ENCODE results near the gene SERPINB2.
"Not testable (repeated sequence)": the region's sequence is repeated elsewhere in the genome, so short reads cannot be mapped to it uniquely, and the experiment has no call there.

Gene SERPINB2

GRCh38 chr18:63890237-63890949 is 2.9 kb downstream of the SERPINB2 start:
- DNase-seq, result no peak

GRCh38 chr18:63890950-63891304 is 3.4 kb downstream of the SERPINB2 start:
- no peak for DNase-seq

GRCh38 chr18:63892566-63892965 is 5.1 kb downstream of the SERPINB2 start:
- no peak for DNase-seq

- no peak for DNase-seq
These were observed 6.7 kb downstream of the SERPINB2 start for GRCh38 chr18:63894106-63894772.

- no peak for DNase-seq
These were observed 7.7 kb downstream of the SERPINB2 start for GRCh38 chr18:63895190-63895589.

GRCh38 chr18:63897072-63897471 is 9.6 kb downstream of the SERPINB2 start:
- no peak for DNase-seq

- no peak for DNase-seq
These were observed 11.7 kb downstream of the SERPINB2 start for GRCh38 chr18:63899206-63899605.

GRCh38 chr18:63903851-63904570 is 16.5 kb downstream of the SERPINB2 start:
- no peak for DNase-seq

- DNase-seq, result no peak
These were observed 17.2 kb downstream of the SERPINB2 start for GRCh38 chr18:63904694-63905093.

- no peak for DNase-seq
These were observed 17.9 kb downstream of the SERPINB2 start for GRCh38 chr18:63905361-63905760.

GRCh38 chr18:63906056-63906455 is 18.6 kb downstream of the SERPINB2 start:
- no peak for DNase-seq

GRCh38 chr18:63907664-63908063 is 20.2 kb downstream of the SERPINB2 start, which contains the start of gene SERPINB10:
Gene SERPINB10, plus strand, starts transcription at chr18:63907958. Its CDS starts 7,553 bp downstream, at chr18:63915511.
- DNase-seq, result no peak

- DNase-seq, result no peak
These were observed 21.4 kb downstream of the SERPINB2 start for GRCh38 chr18:63908858-63909257.

GRCh38 chr18:63909870-63910269 is 22.4 kb downstream of the SERPINB2 start:
- no peak for DNase-seq

GRCh38 chr18:63917817-63918216 is 30.3 kb downstream of the SERPINB2 start:
- no peak for DNase-seq

- DNase-seq, result no peak
These were observed 34.5 kb downstream of the SERPINB2 start for GRCh38 chr18:63922049-63922448.

- no peak for DNase-seq
These were observed 37.0 kb downstream of the SERPINB2 start for GRCh38 chr18:63924551-63924950.

GRCh38 chr18:63928331-63928730 is 40.8 kb downstream of the SERPINB2 start:
- DNase-seq, result no peak

GRCh38 chr18:63929369-63929768 is 41.9 kb downstream of the SERPINB2 start:
- DNase-seq, result not testable (repeated sequence)

GRCh38 chr18:63930773-63931354 is 43.4 kb downstream of the SERPINB2 start:
- no peak for DNase-seq

GRCh38 chr18:63936156-63936931 is 48.8 kb downstream of the SERPINB2 start:
- DNase-seq, result peak; percentile 60

- DNase-seq, result no peak
These were observed 49.5 kb downstream of the SERPINB2 start for GRCh38 chr18:63936932-63937393.

- DNase-seq, result no peak
These were observed 52.5 kb downstream of the SERPINB2 start for GRCh38 chr18:63940008-63940407.

All from stimulated activated CD4-positive, alpha-beta T cell treated with anti-CD3 and anti-CD28 coated beads, Interleukin-4, amount 100 ng/mL, for 24 hours (primary cell).